ENCODE results near the gene NDUFS2. TPM values are rescaled to one million over a fixed set of nuclear protein-coding genes. Genes with fewer than 3 reads are reported as not detected.

The NDUFS2 gene
- total RNA-seq, 1 donor from 2014 or later, result 113 TPM

- no peak for DNase-seq (ENCODE audit: extremely low read depth, low read depth, low spot score)
Measured at GRCh38 chr1:161172349-161172748, 29.8 kb upstream of the NDUFS2 start.

- no peak for DNase-seq (ENCODE audit: extremely low read depth, low read depth, low spot score)
Measured at GRCh38 chr1:161172776-161173376, 29.3 kb upstream of the NDUFS2 start.

- no peak for DNase-seq (ENCODE audit: extremely low read depth, low read depth, low spot score)
Measured at GRCh38 chr1:161173711-161174110, 28.5 kb upstream of the NDUFS2 start.

- DNase-seq (ENCODE audit: extremely low read depth, low read depth, low spot score), result no peak
Measured at GRCh38 chr1:161174911-161175310, 27.3 kb upstream of the NDUFS2 start.

GRCh38 chr1:161175771-161176453 is 26.3 kb upstream of the NDUFS2 start:
- no peak for DNase-seq (ENCODE audit: extremely low read depth, low read depth, low spot score)

- DNase-seq (ENCODE audit: extremely low read depth, low read depth, low spot score), result no peak
Measured at GRCh38 chr1:161176468-161177111, 25.6 kb upstream of the NDUFS2 start.

- DNase-seq (ENCODE audit: extremely low read depth, low read depth, low spot score), result no peak
Measured at GRCh38 chr1:161177112-161177935, 24.8 kb upstream of the NDUFS2 start, which contains the start of gene B4GALT3. TSS of gene B4GALT3 (minus strand) at chr1:161177507. CDS start at chr1:161176060, 1,447 bp downstream.

GRCh38 chr1:161177936-161178244 is 24.3 kb upstream of the NDUFS2 start:
- no peak for DNase-seq (ENCODE audit: extremely low read depth, low read depth, low spot score)

- DNase-seq (ENCODE audit: extremely low read depth, low read depth, low spot score), result no peak
Measured at GRCh38 chr1:161179698-161180097, 22.5 kb upstream of the NDUFS2 start.

GRCh38 chr1:161180639-161181038 is 21.5 kb upstream of the NDUFS2 start:
- no peak for DNase-seq (ENCODE audit: extremely low read depth, low read depth, low spot score)

GRCh38 chr1:161182214-161182613 is 20.0 kb upstream of the NDUFS2 start:
- DNase-seq (ENCODE audit: extremely low read depth, low read depth, low spot score), result no peak

- peak; percentile 87 for DNase-seq (ENCODE audit: extremely low read depth, low read depth, low spot score)
Measured at GRCh38 chr1:161185282-161185682, 16.9 kb upstream of the NDUFS2 start.

GRCh38 chr1:161185732-161186311 is 16.3 kb upstream of the NDUFS2 start:
- DNase-seq (ENCODE audit: extremely low read depth, low read depth, low spot score), result no peak

GRCh38 chr1:161187311-161187710 is 14.9 kb upstream of the NDUFS2 start:
- no peak for DNase-seq (ENCODE audit: extremely low read depth, low read depth, low spot score)

GRCh38 chr1:161188381-161188780 is 13.8 kb upstream of the NDUFS2 start:
- DNase-seq (ENCODE audit: extremely low read depth, low read depth, low spot score), result no peak

- no peak for DNase-seq (ENCODE audit: extremely low read depth, low read depth, low spot score)
Measured at GRCh38 chr1:161189036-161189435, 13.1 kb upstream of the NDUFS2 start.

- DNase-seq (ENCODE audit: extremely low read depth, low read depth, low spot score), result no peak
Measured at GRCh38 chr1:161190962-161191521, 11.1 kb upstream of the NDUFS2 start.

GRCh38 chr1:161191971-161192370 is 10.2 kb upstream of the NDUFS2 start:
- DNase-seq (ENCODE audit: extremely low read depth, low read depth, low spot score), result no peak

GRCh38 chr1:161192476-161193465 is 9.4 kb upstream of the NDUFS2 start:
- DNase-seq (ENCODE audit: extremely low read depth, low read depth, low spot score), result no peak
